ENCODE results near the gene CACNA1B.

The CACNA1B gene

DNA sequence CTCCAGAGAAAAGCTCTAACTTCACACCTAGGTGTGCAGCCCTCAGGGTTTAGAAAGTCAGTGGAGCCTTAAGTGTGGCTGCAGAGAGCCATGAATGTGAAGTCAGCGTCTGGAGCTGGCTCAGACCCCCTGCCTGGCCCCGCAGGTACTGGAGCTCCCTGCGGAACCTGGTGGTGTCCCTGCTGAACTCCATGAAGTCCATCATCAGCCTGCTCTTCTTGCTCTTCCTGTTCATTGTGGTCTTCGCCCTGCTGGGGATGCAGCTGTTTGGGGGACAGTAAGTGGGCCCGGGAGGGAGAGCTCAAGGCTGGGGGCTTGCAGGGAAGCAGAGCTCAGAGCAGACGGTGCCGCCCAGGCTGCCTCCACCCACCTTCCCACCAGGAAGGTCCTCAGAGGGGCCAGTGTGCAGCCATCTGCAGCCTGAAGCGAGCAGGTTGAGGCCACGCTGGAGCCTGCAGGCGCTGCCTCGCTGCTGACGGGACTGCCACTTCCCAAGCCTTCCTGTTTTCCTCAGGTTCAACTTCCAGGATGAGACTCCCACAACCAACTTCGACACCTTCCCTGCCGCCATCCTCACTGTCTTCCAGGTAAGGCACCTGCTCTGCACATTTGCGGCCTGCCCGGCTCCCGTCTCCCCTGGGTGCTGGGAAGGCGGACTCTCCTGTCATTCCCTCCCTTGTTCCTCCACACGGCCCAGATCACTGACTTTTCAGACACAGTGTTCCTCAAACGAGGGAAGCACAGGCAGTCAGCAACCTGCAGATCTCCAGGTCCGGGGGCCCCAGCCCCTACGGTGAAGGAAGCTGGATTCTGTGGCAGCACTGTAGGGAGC lies 108.9 kb downstream of the CACNA1B start:
- no peak for DNase-seq (ENCODE audit: low read depth)

- DNase-seq (ENCODE audit: low read depth), result no peak
These were observed 109.9 kb downstream of the CACNA1B start for GRCh38 chr9:137987244-137988030.

- no peak for DNase-seq (ENCODE audit: low read depth)
These were observed 110.5 kb downstream of the CACNA1B start for GRCh38 chr9:137988051-137988450.

- DNase-seq (ENCODE audit: low read depth), result no peak
These were observed 111.1 kb downstream of the CACNA1B start for GRCh38 chr9:137988701-137989100.

DNA sequence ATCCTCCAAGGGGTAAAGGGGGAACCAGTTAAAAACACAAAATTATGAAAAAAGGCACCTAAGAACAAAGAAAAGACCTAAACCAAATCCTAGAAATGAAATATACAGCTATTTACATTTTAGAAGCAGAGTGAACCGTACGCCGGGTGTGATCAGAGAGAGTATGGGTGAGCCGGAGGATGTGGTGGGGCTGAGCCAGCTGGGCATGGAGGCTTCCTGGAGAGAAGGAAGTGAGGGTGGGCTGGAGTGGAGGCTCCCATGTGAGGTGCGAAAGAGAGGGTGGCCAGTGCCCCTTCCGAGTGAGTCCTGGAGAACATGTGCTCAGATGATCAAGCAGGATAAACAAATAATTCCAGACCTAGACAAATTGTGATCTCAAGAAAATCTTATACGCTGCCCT lies 111.6 kb downstream of the CACNA1B start:
- no peak for DNase-seq (ENCODE audit: low read depth)

GRCh38 chr9:137989999-137990715 lies 112.6 kb downstream of the CACNA1B start:
- no peak for DNase-seq (ENCODE audit: low read depth)

- DNase-seq (ENCODE audit: low read depth), result no peak
These were observed 126.1 kb downstream of the CACNA1B start for GRCh38 chr9:138003485-138004190.

GRCh38 chr9:138006576-138007233 lies 129.1 kb downstream of the CACNA1B start:
- DNase-seq (ENCODE audit: low read depth), result no peak

DNA sequence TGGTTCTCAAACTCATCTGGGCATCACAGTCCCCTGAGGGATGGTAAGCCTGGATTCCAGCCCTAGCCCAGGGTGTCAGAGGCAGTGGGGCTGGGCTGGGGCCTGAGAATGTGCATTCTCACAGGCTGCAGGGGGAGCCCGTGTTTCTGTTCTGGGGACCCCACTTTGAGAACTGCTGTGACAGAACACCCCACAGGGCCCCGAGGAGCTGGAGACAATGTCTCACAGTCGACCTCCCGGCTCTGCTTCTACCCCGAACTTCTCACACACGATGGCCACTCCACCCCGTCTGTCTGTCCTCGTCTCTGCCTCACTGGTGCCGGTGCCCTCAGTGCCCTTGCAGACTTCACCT lies 130.0 kb downstream of the CACNA1B start:
- DNase-seq (ENCODE audit: low read depth), result no peak

DNA sequence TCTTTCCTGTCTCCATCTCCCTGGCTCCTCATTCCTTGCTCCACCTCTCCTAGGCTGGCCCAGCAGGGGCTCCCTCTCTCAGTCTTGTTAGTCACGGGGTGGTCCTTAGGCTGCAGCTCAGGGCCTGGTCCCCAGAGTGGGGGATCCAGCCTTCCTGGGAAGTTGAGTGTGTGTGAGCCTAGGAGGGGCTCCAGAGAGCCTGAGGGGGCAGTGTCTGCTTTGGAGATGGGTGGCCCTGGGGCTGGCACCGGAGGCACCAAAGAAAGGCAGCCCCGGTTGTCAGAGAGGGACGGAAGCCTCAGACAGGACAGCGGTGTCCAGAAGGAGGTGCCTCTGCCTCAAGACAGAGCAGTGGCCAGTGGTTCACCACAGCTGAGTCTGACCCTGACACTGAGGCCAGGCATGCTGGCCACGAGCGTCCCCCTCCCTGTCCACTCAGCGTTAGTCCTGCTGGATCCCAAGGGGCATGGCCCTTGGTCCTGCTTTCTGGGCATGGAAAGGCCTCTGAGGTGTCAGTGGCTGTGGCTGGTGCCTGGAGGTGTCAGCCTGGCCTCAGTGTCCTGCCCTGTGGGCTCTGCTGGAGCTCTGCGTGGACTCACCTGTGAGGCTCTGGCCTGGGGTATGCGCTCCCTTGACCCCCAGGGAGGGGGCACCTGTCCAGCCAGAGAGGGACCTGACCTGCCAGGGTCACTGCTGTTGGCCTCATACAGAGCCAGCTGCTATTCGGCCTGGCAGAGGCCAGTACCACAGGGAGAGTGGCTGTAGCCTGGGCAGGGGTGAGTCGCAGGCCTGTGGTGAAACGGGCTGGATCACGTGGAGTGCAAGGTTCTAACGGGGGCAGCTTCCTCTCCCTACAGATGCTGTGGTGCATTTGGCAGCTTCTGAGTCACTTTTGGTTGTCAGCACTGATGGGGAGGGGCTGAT lies 130.6 kb downstream of the CACNA1B start:
- no peak for DNase-seq (ENCODE audit: low read depth)

GRCh38 chr9:138009016-138009802 lies 131.6 kb downstream of the CACNA1B start:
- no peak for DNase-seq (ENCODE audit: low read depth)

GRCh38 chr9:138009803-138010690 lies 132.5 kb downstream of the CACNA1B start:
- DNase-seq (ENCODE audit: low read depth), result no peak

DNA sequence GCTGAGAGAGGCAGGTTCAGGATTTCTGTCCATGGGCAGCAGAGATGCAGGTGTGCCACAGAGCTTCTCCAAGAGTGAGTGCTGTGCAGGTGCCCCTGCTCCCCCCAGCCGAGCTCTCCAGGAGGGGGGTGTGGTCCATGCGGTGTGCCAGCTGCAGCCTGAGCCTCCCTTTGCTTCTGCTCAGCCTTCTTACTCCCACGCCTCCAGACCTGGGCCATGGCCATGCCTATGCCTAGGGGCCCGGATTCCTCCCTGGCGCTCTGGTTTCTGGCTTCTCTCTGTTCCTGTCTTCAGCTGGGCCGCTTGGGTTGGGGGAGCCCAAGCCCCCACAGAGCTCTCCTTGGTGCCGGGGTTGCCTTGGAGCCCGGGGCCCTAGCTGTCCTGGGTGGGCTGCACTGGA lies 133.3 kb downstream of the CACNA1B start:
- no peak for DNase-seq (ENCODE audit: low read depth)

DNA sequence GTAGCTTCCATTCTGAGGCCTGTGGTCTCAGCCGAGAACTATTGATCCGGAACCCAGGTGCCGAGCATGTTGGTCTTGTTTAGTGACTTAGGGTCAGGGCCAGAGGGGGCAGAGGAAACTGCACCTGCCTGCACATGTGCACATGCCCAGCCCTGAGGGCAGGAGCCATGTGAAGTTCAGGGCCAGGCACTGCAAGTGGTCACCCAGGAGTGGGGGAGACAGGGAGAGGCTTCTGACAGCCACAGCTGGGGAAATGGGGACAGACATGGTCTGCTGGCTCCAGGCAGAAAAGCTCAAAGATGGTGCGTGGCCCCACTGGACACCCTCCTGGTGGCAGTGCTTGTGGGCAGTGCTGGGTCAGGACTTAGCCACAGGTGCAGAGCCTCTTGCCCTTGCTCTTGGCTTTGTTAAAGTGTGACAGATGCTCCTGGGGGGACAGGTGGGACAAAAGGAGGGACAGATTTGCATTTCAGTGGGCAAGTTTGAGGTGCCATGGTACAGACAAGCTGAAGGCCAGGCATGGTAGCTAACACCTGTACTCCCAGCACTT lies 134.4 kb downstream of the CACNA1B start:
- no peak for DNase-seq (ENCODE audit: low read depth)

DNA sequence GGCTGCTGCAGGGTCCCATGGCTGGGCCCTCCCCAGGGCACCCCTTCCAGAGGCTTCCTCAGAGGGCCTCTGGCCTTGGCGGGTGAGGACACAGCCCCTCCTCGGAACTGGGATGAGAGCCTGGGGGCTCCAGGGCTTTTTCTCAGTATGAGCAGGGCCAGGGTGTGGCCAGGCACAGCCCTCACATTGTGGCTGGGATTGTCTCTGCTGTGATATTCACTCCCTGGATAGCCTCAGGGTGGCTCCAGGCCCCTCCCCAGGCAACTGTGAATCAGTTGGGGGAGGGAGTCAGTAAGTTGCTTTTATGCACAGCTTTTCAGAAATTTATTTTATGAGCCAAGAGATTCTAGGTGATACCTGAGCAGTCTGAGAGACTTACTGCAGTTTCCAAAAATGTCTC lies 135.7 kb downstream of the CACNA1B start:
- DNase-seq (ENCODE audit: low read depth), result no peak

DNA sequence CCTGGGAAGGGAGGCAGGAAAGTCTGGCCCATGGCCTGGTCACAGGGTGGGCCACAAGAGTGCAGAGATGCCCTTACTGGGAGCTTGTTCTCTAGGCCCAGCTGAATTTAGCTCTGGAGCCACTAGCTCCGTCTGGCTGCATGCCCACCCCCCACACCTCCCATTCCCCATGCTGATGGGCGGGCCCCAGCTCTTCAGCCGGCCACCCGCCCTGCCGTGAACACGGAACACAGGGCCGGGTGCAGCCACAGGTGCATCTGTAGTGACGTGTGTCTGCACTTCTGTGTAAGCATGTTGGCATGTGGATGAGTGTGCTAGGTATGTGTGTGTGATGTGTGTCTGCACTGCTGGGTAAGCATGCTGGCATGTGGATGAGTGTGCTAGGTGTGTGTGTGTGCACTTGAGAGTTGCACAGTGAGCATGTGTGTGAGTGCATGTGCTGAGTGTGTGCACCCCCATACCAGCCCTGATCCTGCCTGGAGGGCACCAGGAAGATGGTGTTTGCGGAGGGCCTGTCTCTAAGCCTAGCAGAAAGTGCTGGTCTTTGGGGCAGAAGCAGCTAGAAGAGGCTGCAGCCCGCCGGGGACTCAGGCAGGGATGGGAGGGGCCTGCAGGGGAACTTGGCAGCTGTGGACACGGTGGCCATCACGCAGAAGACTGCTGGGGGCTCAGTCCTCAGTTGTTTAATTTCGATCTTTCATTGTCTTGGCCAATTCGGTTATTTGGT lies 136.4 kb downstream of the CACNA1B start:
- DNase-seq (ENCODE audit: low read depth), result no peak

DNA sequence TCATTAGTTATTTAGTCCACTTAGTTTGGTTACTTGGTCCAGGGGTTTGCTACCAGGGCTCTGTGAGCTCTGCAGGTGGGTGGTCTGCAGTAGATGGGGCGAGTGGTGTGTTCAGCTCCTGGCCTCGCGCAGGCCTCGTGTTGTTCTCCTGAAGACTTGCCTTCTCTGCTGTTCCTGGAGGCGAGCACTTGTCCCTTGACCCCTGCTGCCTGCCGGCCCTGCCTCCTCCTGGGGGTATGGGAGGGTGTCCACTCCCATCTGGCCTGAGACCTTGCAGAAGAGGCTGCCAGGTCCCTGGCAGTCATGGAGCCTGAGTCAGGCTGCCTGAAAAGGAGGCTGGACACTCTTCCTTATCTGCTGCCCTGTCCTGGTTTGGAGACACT lies 137.0 kb downstream of the CACNA1B start:
- no peak for DNase-seq (ENCODE audit: low read depth)

Measured in activated T-cell treated with anti-CD3 and anti-CD28 coated beads for 1 hour (primary cell).